ENCODE data around the gene ASB11.

- no peak for TF ChIP-seq CTCF (IDR thresholded peaks at IDR 0.05)
- no peak for TF ChIP-seq POLR2AphosphoS5 (IDR thresholded peaks at IDR 0.05)
- TF ChIP-seq EP300 (IDR thresholded peaks at IDR 0.05) = no peak
- TF ChIP-seq POLR2A (IDR thresholded peaks at IDR 0.05) = no peak
Measured at GRCh38 chrX:15254852-15255251, 60.6 kb downstream of the ASB11 start.
